ENCODE measurements around the gene FBXL15.

FBXL15 gene

DNA sequence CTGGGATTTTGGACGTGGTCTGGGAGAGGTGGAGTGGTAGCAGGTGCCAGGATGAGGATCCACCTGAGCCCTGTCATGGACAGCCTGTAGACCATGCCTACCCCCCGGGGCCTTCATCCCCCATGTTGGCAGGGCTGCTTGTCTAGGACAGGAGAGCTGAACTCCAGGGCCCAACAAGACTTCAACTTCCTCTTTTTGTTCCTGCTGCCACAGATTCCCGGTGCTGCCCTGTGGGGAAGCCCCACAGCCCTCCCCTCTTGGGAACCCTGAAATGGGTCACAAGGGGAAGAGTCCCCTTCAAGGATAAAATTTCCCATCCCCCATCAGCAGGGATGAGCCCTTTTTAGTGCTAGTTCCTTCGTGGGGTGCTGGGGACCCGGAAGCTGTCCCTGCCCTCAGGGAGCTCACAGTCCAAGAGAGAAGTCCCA lies 13.0 kb downstream of the FBXL15 start:
- no peak for TF ChIP-seq POLR2A (IDR thresholded peaks at IDR 0.05; ENCODE audit: extremely low read depth, insufficient read length)
- TF ChIP-seq MYC (IDR thresholded peaks at IDR 0.05; ENCODE audit: low read depth, low read length), result no peak
- TF ChIP-seq, protein P1, sequence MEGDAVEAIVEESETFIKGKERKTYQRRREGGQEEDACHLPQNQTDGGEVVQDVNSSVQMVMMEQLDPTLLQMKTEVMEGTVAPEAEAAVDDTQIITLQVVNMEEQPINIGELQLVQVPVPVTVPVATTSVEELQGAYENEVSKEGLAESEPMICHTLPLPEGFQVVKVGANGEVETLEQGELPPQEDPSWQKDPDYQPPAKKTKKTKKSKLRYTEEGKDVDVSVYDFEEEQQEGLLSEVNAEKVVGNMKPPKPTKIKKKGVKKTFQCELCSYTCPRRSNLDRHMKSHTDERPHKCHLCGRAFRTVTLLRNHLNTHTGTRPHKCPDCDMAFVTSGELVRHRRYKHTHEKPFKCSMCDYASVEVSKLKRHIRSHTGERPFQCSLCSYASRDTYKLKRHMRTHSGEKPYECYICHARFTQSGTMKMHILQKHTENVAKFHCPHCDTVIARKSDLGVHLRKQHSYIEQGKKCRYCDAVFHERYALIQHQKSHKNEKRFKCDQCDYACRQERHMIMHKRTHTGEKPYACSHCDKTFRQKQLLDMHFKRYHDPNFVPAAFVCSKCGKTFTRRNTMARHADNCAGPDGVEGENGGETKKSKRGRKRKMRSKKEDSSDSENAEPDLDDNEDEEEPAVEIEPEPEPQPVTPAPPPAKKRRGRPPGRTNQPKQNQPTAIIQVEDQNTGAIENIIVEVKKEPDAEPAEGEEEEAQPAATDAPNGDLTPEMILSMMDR (IDR thresholded peaks at IDR 0.05; ENCODE audit: low read depth, low read length), result no peak
- TF ChIP-seq, protein P2, sequence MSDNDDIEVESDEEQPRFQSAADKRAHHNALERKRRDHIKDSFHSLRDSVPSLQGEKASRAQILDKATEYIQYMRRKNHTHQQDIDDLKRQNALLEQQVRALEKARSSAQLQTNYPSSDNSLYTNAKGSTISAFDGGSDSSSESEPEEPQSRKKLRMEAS (IDR thresholded peaks at IDR 0.05; ENCODE audit: low read depth, low read length), result no peak
- DNase-seq (ENCODE audit: low read depth), result peak; percentile 74
- no peak overlapping the region for H3K4me3 ChIP-seq (ENCODE audit: low read depth, low read length)

DNA sequence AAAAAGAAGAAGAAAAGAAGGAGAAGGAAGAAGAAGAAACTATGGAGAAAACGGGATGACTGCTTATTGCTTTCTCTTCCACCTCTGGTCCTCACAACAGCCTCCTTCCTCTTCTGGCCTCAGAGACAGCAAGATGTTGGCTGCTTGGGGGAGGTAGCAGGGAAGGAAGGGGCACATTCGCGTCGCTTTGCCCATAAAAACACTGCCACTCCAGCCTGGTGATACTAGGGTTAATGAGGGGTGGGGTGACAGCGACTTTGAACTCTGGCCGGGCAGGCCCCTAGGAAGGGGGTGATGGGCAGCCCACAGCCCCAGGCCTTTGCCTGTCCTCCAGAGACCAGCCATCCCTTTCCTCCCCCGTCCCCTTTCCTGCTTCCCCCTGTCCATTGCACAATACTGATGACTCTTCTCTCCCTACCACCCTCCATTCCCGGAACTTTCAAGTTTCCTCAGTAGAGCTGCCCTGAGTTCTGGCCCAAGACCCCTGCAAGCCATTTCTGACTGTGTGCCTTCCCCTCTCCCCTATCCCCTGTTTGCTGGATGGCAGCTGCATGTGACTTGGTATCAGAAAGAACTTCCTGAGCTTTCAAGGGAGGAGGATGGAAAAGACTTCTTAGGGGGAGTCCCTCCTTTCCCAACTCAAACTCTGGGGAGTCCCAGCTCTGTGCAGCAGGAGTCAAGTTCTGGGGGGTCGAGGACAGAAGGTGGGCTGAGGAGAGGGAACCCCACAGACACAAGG lies 13.9 kb downstream of the FBXL15 start:
- H3K4me3 ChIP-seq (ENCODE audit: low read depth, low read length), result peak overlapping the region; percentile 60
- TF ChIP-seq, protein P1 (IDR thresholded peaks at IDR 0.05; ENCODE audit: low read depth, low read length), result no peak
- TF ChIP-seq MYC (IDR thresholded peaks at IDR 0.05; ENCODE audit: low read depth, low read length), result no peak
- TF ChIP-seq, protein P2 (IDR thresholded peaks at IDR 0.05; ENCODE audit: low read depth, low read length), result no peak
- no peak for TF ChIP-seq POLR2A (IDR thresholded peaks at IDR 0.05; ENCODE audit: extremely low read depth, insufficient read length)
- DNase-seq (ENCODE audit: low read depth), result peak; percentile 75

DNA sequence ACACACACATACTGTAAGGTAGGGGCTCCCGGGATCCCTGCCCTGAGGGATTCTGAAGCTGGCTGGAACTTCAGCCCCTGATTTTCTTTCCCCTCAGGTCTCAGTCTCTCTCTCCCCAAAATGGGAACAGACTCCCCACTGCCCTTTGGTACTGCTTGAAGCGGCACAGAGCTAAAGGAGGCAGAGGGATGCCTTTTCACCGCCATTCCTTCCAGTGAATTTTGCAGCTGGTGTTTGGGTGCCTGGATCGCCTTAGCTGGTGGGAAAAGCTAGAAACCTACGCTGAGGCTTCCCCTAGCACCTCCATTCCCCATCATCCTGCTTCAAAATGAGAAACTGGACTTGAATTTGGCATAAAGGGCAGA lies 14.5 kb downstream of the FBXL15 start:
- DNase-seq (ENCODE audit: low read depth), result no peak
- H3K4me3 ChIP-seq (ENCODE audit: low read depth, low read length), result peak overlapping the region; percentile 60
- TF ChIP-seq, protein P1 (IDR thresholded peaks at IDR 0.05; ENCODE audit: low read depth, low read length), result no peak
- TF ChIP-seq, protein P2 (IDR thresholded peaks at IDR 0.05; ENCODE audit: low read depth, low read length), result no peak
- no peak for TF ChIP-seq MYC (IDR thresholded peaks at IDR 0.05; ENCODE audit: low read depth, low read length)
- no peak for TF ChIP-seq POLR2A (IDR thresholded peaks at IDR 0.05; ENCODE audit: extremely low read depth, insufficient read length)

DNA sequence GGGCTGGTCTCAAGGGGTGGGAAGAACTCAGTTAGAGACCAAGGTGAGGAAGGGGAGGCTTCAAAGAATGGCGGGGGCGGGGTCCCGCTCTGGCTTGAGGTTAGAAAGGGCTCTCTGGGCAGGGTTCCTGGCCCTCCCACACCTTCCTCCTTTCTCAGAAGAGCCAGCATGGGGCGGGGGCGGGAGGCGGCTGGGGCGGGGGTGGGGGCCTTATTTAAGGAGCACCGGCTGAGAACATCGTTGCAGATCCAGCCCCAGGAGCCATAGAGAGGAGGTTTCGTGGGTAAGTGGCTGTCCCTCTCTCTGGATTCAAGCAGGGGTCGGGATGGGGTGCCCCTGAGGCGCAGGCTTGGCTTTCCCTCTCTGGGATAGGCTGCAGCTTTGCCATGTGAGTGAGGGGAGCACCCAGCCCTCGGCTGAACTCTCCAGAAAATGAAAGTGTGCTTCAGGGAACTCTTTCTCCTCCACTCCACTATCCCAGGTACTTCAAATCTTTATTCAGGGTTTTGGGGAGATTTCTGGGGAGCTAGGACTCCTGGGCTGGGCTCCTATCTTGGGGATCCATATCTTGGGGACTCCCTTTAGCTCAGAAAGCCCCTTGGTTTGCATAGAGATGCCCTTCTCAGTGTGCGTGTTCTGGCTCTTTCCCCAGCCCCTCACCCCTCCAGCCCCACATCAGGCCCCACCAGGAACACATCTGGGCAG lies 15.0 kb downstream of the FBXL15 start:
- H3K4me3 ChIP-seq (ENCODE audit: low read depth, low read length), result peak overlapping the region; percentile 64
- TF ChIP-seq, protein P1 (IDR thresholded peaks at IDR 0.05; ENCODE audit: low read depth, low read length), result no peak
- TF ChIP-seq, protein P2 (IDR thresholded peaks at IDR 0.05; ENCODE audit: low read depth, low read length), result 0 out of 2 replicates have a peak, but pooled peaks have one; percentile 19
- TF ChIP-seq POLR2A (IDR thresholded peaks at IDR 0.05; ENCODE audit: extremely low read depth, insufficient read length) (peak; percentile 29), MYC (IDR thresholded peaks at IDR 0.05; ENCODE audit: low read depth, low read length) (no peak)
- peak; percentile 91 for DNase-seq (ENCODE audit: low read depth)

DNA sequence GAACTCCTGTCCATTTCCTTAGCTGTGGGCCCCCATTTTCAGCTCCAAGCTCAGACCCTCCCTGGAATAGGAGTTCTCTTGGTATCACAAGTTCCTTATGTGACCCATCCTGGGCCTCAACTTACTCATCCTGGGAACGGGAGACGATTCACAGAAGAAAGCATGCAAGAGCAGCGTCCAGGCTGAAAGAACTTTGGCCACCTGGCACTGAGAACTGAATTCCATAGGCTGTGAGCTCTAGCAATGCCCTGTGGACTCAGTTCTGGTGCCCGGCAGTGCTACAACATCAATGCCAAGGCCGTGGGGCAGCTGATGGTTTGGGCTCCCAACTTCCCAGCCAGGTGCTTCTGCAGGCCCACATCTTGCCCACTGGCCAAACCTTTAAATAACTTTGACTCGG lies 15.7 kb downstream of the FBXL15 start:
- TF ChIP-seq, protein P1 (IDR thresholded peaks at IDR 0.05; ENCODE audit: low read depth, low read length), result no peak
- no peak for TF ChIP-seq POLR2A (IDR thresholded peaks at IDR 0.05; ENCODE audit: extremely low read depth, insufficient read length)
- no peak for TF ChIP-seq MYC (IDR thresholded peaks at IDR 0.05; ENCODE audit: low read depth, low read length)
- TF ChIP-seq, protein P2 (IDR thresholded peaks at IDR 0.05; ENCODE audit: low read depth, low read length), result no peak
- peak overlapping the region; percentile 64 for H3K4me3 ChIP-seq (ENCODE audit: low read depth, low read length)
- no peak for DNase-seq (ENCODE audit: low read depth)

Data from NB4 (cell line).